Nephron (organoid): Measurements from ENCODE around the gene RNF215.

Experiments used
- H3K27ac Mint-ChIP-seq, 3 experiments: 2 replicates each; pipeline ENCODE4 v1.8.0; 2020; ENCODE audit warnings: mixed read lengths in 3 of 3, mild to moderate bottlenecking in 2 of 3, moderate library complexity in 1 of 3
- H3K27me3 Mint-ChIP-seq: 2 replicates; pipeline ENCODE4 v1.8.0; 2021; ENCODE audit warnings: low read depth, mild to moderate bottlenecking, moderate library complexity, mixed read lengths
- H3K36me3 Mint-ChIP-seq: 2 replicates; pipeline ENCODE4 v1.8.0; 2020; ENCODE audit warnings: low read depth, mixed read lengths
- H3K4me1 Mint-ChIP-seq: 2 replicates; pipeline ENCODE4 v1.8.0; 2020; ENCODE audit warnings: mixed read lengths
- H3K4me3 Mint-ChIP-seq, 3 experiments: 2 replicates each; pipeline ENCODE4 v1.8.0; 2020; ENCODE audit warnings: mild to moderate bottlenecking in 3 of 3, mixed read lengths in 3 of 3, moderate library complexity in 2 of 3
- H3K9me3 Mint-ChIP-seq: 2 replicates; pipeline ENCODE4 v1.8.0; 2020; ENCODE audit warnings: mixed read lengths
- CTCF ChIP-seq, 3 experiments: fragments of 200-600 bp; sonication (generic); IDR thresholded peaks; one replicate each; pipeline ENCODE4 v1.5.0; 2021; ENCODE audit warnings: antibody characterized with exemption in 3 of 3; ENCODE audit not compliant: unreplicated experiment in 3 of 3

The RNF215 gene

GRCh38 chr22:30416403-30416802, 29.2 kb upstream of the RNF215 start:
- Mint-ChIP-seq H3K27me3 (no peaks in the 10 kb centered on the region), H3K36me3 (peaks cover 35% of the 10 kb centered on the region), H3K27ac (no peak overlapping the region), H3K4me3 (no peak overlapping the region), H3K9me3 (no peaks in the 10 kb centered on the region), H3K4me1 (peaks cover 10% of the 10 kb centered on the region)
- no peak for TF ChIP-seq CTCF (IDR thresholded peaks at IDR 0.05; ENCODE audit: unreplicated experiment in 3 of 3)

- no peaks in the 10 kb centered on the region for H3K4me1 Mint-ChIP-seq
- no peaks in the 10 kb centered on the region for H3K9me3 Mint-ChIP-seq
- no peak for TF ChIP-seq CTCF (IDR thresholded peaks at IDR 0.05; ENCODE audit: unreplicated experiment in 3 of 3)
- no peaks in the 10 kb centered on the region for H3K27me3 Mint-ChIP-seq
- no peak overlapping the region for H3K27ac Mint-ChIP-seq
- peaks cover 31% of the 10 kb centered on the region for H3K36me3 Mint-ChIP-seq
- no peak overlapping the region for H3K4me3 Mint-ChIP-seq
These were observed 27.4 kb upstream of the RNF215 start for GRCh38 chr22:30414525-30415047.

- H3K27me3 Mint-ChIP-seq, result no peaks in the 10 kb centered on the region
- no peak for TF ChIP-seq CTCF (IDR thresholded peaks at IDR 0.05; ENCODE audit: unreplicated experiment in 3 of 3)
- H3K4me3 Mint-ChIP-seq, result no peak overlapping the region
- H3K9me3 Mint-ChIP-seq, result no peaks in the 10 kb centered on the region
- no peak overlapping the region for H3K27ac Mint-ChIP-seq
- H3K36me3 Mint-ChIP-seq, result peaks cover 31% of the 10 kb centered on the region
- H3K4me1 Mint-ChIP-seq, result no peaks in the 10 kb centered on the region
These were observed 26.7 kb upstream of the RNF215 start for GRCh38 chr22:30413745-30414524.

GRCh38 chr22:30413001-30413400, 25.8 kb upstream of the RNF215 start:
- H3K27ac Mint-ChIP-seq, result peak overlapping the region in 2 of 3 experiments; percentile 9
- H3K27me3 Mint-ChIP-seq, result no peaks in the 10 kb centered on the region
- no peak overlapping the region for H3K4me3 Mint-ChIP-seq
- no peaks in the 10 kb centered on the region for H3K9me3 Mint-ChIP-seq
- TF ChIP-seq CTCF (IDR thresholded peaks at IDR 0.05; ENCODE audit: unreplicated experiment in 3 of 3), result no peak
- H3K36me3 Mint-ChIP-seq, result peaks cover 31% of the 10 kb centered on the region
- H3K4me1 Mint-ChIP-seq, result no peaks in the 10 kb centered on the region

- Mint-ChIP-seq H3K4me3 (no peak overlapping the region), H3K27me3 (no peaks in the 10 kb centered on the region), H3K4me1 (no peaks in the 10 kb centered on the region), H3K27ac (no peak overlapping the region), H3K9me3 (no peaks in the 10 kb centered on the region), H3K36me3 (peaks cover 25% of the 10 kb centered on the region)
- no peak for TF ChIP-seq CTCF (IDR thresholded peaks at IDR 0.05; ENCODE audit: unreplicated experiment in 3 of 3)
These were observed 24.6 kb upstream of the RNF215 start for GRCh38 chr22:30411780-30412179.
